ENCODE data around the gene AWAT1.
"Not testable (repeated sequence)": the region's sequence is repeated elsewhere in the genome, so short reads cannot be mapped to it uniquely, and the experiment has no call there.

AWAT1 gene

GRCh38 chrX:70262952-70263567 lies 28.6 kb downstream of the AWAT1 start:
- peak; percentile 26 for DNase-seq

GRCh38 chrX:70264784-70265183 lies 30.3 kb downstream of the AWAT1 start:
- no peak for DNase-seq

GRCh38 chrX:70268034-70268433 lies 33.6 kb downstream of the AWAT1 start, which contains the start of gene ARR3:
TSS of gene ARR3 (plus strand) at chrX:70268334. CDS start at chrX:70269386, 1,052 bp downstream.
- no peak for DNase-seq

- DNase-seq, result not testable (repeated sequence)
Measured at GRCh38 chrX:70274029-70274428, 39.6 kb downstream of the AWAT1 start.

GRCh38 chrX:70279081-70279480 lies 44.6 kb downstream of the AWAT1 start:
- DNase-seq, result no peak

- DNase-seq, result no peak
Measured at GRCh38 chrX:70280573-70280972, 46.1 kb downstream of the AWAT1 start.

GRCh38 chrX:70281951-70282350 lies 47.5 kb downstream of the AWAT1 start, which contains the start of gene RAB41:
TSS of gene RAB41 (plus strand) at chrX:70282172. CDS start at chrX:70282218, 46 bp downstream.
- DNase-seq, result no peak

GRCh38 chrX:70289168-70289792 lies 54.8 kb downstream of the AWAT1 start:
- DNase-seq, result no peak

Measured in CD4-positive, alpha-beta T cell treated with Interleukin-6 for 4 hours (primary cell).